OCI-LY7 (cell line): ENCODE results near the gene GLRX3.

ENCODE experiments used
- EZH2phosphoT487 ChIP-seq: fragments of 200-600 bp; sonication (generic); IDR thresholded peaks from 2 replicates; pipeline ENCODE4 v1.6.1; 2018; ENCODE audit warnings: low read depth, borderline replicate concordance, mild to moderate bottlenecking, mixed run types, antibody characterized with exemption, low read length, moderate library complexity, mixed read lengths
- TF ChIP-seq, protein P1 (sequence below): fragments of 200-600 bp; sonication (generic); conservative IDR thresholded peaks from 2 replicates; pipeline ENCODE4 v1.5.1; 2014; ENCODE audit warnings: mild to moderate bottlenecking, antibody characterized with exemption, low read length, moderate library complexity, mixed read lengths

DNA sequence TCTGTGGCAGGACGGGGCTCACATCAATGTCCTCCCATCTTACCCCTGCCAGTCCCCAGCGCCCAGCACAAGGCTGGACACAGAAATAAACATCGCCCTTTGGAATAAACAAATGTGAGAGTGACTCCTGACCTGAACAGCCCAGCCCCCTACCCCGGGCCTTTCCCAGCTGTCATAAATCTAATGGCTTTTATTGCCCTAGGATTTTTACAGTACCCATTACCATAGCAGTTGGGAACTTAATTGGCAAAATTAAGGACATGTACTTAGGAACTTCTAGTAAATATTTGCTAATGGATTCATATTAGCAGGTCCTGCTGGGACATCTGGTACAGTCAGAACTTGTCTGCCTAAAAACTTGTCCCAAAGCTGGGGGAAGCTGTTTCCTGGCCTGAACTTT, 76.6 kb downstream of the GLRX3 start:
- TF ChIP-seq, protein P1, sequence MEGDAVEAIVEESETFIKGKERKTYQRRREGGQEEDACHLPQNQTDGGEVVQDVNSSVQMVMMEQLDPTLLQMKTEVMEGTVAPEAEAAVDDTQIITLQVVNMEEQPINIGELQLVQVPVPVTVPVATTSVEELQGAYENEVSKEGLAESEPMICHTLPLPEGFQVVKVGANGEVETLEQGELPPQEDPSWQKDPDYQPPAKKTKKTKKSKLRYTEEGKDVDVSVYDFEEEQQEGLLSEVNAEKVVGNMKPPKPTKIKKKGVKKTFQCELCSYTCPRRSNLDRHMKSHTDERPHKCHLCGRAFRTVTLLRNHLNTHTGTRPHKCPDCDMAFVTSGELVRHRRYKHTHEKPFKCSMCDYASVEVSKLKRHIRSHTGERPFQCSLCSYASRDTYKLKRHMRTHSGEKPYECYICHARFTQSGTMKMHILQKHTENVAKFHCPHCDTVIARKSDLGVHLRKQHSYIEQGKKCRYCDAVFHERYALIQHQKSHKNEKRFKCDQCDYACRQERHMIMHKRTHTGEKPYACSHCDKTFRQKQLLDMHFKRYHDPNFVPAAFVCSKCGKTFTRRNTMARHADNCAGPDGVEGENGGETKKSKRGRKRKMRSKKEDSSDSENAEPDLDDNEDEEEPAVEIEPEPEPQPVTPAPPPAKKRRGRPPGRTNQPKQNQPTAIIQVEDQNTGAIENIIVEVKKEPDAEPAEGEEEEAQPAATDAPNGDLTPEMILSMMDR: no peak
- no peak for TF ChIP-seq EZH2phosphoT487
